IgD-negative memory B cell (primary cell): ENCODE data around the gene HKDC1. TPM values are rescaled to one million over a fixed set of nuclear protein-coding genes. Genes with fewer than 3 reads are reported as not detected.

Experiments used
- H3K27ac Mint-ChIP-seq, 3 donors: one replicate each; pipeline ENCODE4 v1.8.0; 2020 to 2022; ENCODE audit warnings: mild to moderate bottlenecking in 3 of 3, mixed read lengths in 3 of 3, moderate library complexity in 1 of 3
- H3K27me3 Mint-ChIP-seq: one replicate; pipeline ENCODE4 v1.8.0; 2021; ENCODE audit warnings: mixed read lengths
- H3K36me3 Mint-ChIP-seq: one replicate; pipeline ENCODE4 v1.8.0; 2020; ENCODE audit warnings: mild to moderate bottlenecking, mixed read lengths
- H3K4me1 Mint-ChIP-seq, 3 donors: one replicate each; pipeline ENCODE4 v1.8.0; 2020 to 2022; ENCODE audit warnings: mixed read lengths in 3 of 3, mild to moderate bottlenecking in 1 of 3
- H3K4me3 Mint-ChIP-seq, 4 donors: one replicate each; pipeline ENCODE4 v1.8.0; 2020 to 2022; ENCODE audit warnings: mild to moderate bottlenecking in 4 of 4, mixed read lengths in 4 of 4, moderate library complexity in 3 of 4
- H3K9me3 Mint-ChIP-seq, 3 donors: one replicate each; pipeline ENCODE4 v1.8.0; 2020 to 2021; ENCODE audit warnings: mixed read lengths in 3 of 3, mild to moderate bottlenecking in 1 of 3
- polyA plus RNA-seq: library from polyadenylated mRNA; unstranded; fragments of 300-500 nt; fragmentation: Illumina TruSeq; gene quantifications from one replicate; pipeline ENCODE4 v1.2.3, GENCODE V29; 2021

HKDC1 gene
- polyA plus RNA-seq, 1 donor from 2014 or later, result 0.43 TPM

GRCh38 chr10:69211104-69211503 is 9.0 kb upstream of the HKDC1 start:
- peaks cover 3% of the 10 kb centered on the region for H3K36me3 Mint-ChIP-seq
- peaks cover 2 to 9% (median 6%) of the 10 kb centered on the region in 3 donors for H3K4me1 Mint-ChIP-seq
- H3K27me3 Mint-ChIP-seq, result peaks cover 9% of the 10 kb centered on the region
- no peak overlapping the region for H3K4me3 Mint-ChIP-seq
- H3K9me3 Mint-ChIP-seq, result peaks cover 0 to 4% (median 0%) of the 10 kb centered on the region in 3 donors
- no peak overlapping the region for H3K27ac Mint-ChIP-seq

- H3K27me3 Mint-ChIP-seq, result peaks cover 10% of the 10 kb centered on the region
- H3K27ac Mint-ChIP-seq, result no peak overlapping the region
- H3K9me3 Mint-ChIP-seq, result peaks cover 0 to 4% (median 0%) of the 10 kb centered on the region in 3 donors
- H3K4me1 Mint-ChIP-seq, result peaks cover 2 to 9% (median 6%) of the 10 kb centered on the region in 3 donors
- peaks cover 4% of the 10 kb centered on the region for H3K36me3 Mint-ChIP-seq
- no peak overlapping the region for H3K4me3 Mint-ChIP-seq
These were observed 8.6 kb upstream of the HKDC1 start for GRCh38 chr10:69211524-69211923.

- H3K27ac Mint-ChIP-seq, result no peak overlapping the region
- H3K36me3 Mint-ChIP-seq, result peaks cover 1% of the 10 kb centered on the region
- peaks cover 13% of the 10 kb centered on the region for H3K27me3 Mint-ChIP-seq
- peaks cover 2 to 7% (median 6%) of the 10 kb centered on the region in 3 donors for H3K4me1 Mint-ChIP-seq
- peaks cover 0 to 4% (median 0%) of the 10 kb centered on the region in 3 donors for H3K9me3 Mint-ChIP-seq
- no peak overlapping the region for H3K4me3 Mint-ChIP-seq
These were observed 6.4 kb upstream of the HKDC1 start for GRCh38 chr10:69213591-69214311.

- peaks cover 1% of the 10 kb centered on the region for H3K36me3 Mint-ChIP-seq
- no peak overlapping the region for H3K4me3 Mint-ChIP-seq
- peaks cover 0 to 4% (median 0%) of the 10 kb centered on the region in 3 donors for H3K9me3 Mint-ChIP-seq
- H3K27me3 Mint-ChIP-seq, result peaks cover 13% of the 10 kb centered on the region
- peaks cover 0 to 6% (median 6%) of the 10 kb centered on the region in 3 donors for H3K4me1 Mint-ChIP-seq
- no peak overlapping the region for H3K27ac Mint-ChIP-seq
These were observed 5.4 kb upstream of the HKDC1 start for GRCh38 chr10:69214666-69215131.

GRCh38 chr10:69215405-69216171 is 4.5 kb upstream of the HKDC1 start:
- peaks cover 0 to 4% (median 0%) of the 10 kb centered on the region in 3 donors for H3K9me3 Mint-ChIP-seq
- peaks cover 0 to 9% (median 6%) of the 10 kb centered on the region in 3 donors for H3K4me1 Mint-ChIP-seq
- no peak overlapping the region for H3K27ac Mint-ChIP-seq
- peaks cover 13% of the 10 kb centered on the region for H3K27me3 Mint-ChIP-seq
- H3K4me3 Mint-ChIP-seq, result no peak overlapping the region
- H3K36me3 Mint-ChIP-seq, result peaks cover 1% of the 10 kb centered on the region

GRCh38 chr10:69216577-69217118 is 3.5 kb upstream of the HKDC1 start:
- Mint-ChIP-seq H3K4me3 (no peak overlapping the region), H3K4me1 (peaks cover 0 to 13% (median 6%) of the 10 kb centered on the region in 3 donors), H3K27ac (peak overlapping the region in 1 of 3 donors; percentile 19), H3K27me3 (peaks cover 13% of the 10 kb centered on the region), H3K36me3 (peaks cover 1% of the 10 kb centered on the region), H3K9me3 (peaks cover 0 to 4% (median 0%) of the 10 kb centered on the region in 3 donors)

GRCh38 chr10:69217119-69217754 is 2.9 kb upstream of the HKDC1 start:
- peaks cover 13% of the 10 kb centered on the region for H3K27me3 Mint-ChIP-seq
- peaks cover 2 to 16% (median 9%) of the 10 kb centered on the region in 3 donors for H3K4me1 Mint-ChIP-seq
- no peak overlapping the region for H3K4me3 Mint-ChIP-seq
- H3K9me3 Mint-ChIP-seq, result peaks cover 0 to 4% (median 0%) of the 10 kb centered on the region in 3 donors
- peak overlapping the region in 1 of 3 donors; percentile 19 for H3K27ac Mint-ChIP-seq
- peaks cover 1% of the 10 kb centered on the region for H3K36me3 Mint-ChIP-seq

GRCh38 chr10:69218831-69219230 is 1.3 kb upstream of the HKDC1 start:
- Mint-ChIP-seq H3K4me3 (no peak overlapping the region), H3K4me1 (peaks cover 10 to 26% (median 18%) of the 10 kb centered on the region in 3 donors), H3K9me3 (peaks cover 0 to 4% (median 0%) of the 10 kb centered on the region in 3 donors), H3K27ac (no peak overlapping the region), H3K36me3 (peaks cover 1% of the 10 kb centered on the region), H3K27me3 (peaks cover 13% of the 10 kb centered on the region)

GRCh38 chr10:69220507-69220906 is 375 bp downstream of the HKDC1 start:
- Mint-ChIP-seq H3K36me3 (peaks cover 1% of the 10 kb centered on the region), H3K27ac (peak overlapping the region in 2 of 3 donors; percentile 35 to 57), H3K27me3 (peaks cover 10% of the 10 kb centered on the region), H3K4me3 (no peak overlapping the region), H3K9me3 (no peaks in the 10 kb centered on the region), H3K4me1 (peaks cover 13 to 29% (median 20%) of the 10 kb centered on the region in 3 donors)

- Mint-ChIP-seq H3K4me1 (peaks cover 13 to 26% (median 19%) of the 10 kb centered on the region in 3 donors), H3K27ac (peak overlapping the region; percentile 45 to 85 (median 60)), H3K36me3 (no peaks in the 10 kb centered on the region), H3K27me3 (peaks cover 2% of the 10 kb centered on the region), H3K9me3 (no peaks in the 10 kb centered on the region), H3K4me3 (peak overlapping the region; percentile 19 to 89 (median 51))
These were observed 2.3 kb downstream of the HKDC1 start for GRCh38 chr10:69222157-69223027.

- Mint-ChIP-seq H3K4me1 (peaks cover 17 to 30% (median 22%) of the 10 kb centered on the region in 3 donors), H3K36me3 (no peaks in the 10 kb centered on the region), H3K27ac (peak overlapping the region; percentile 26 to 60 (median 45)), H3K27me3 (peaks cover 1% of the 10 kb centered on the region), H3K9me3 (no peaks in the 10 kb centered on the region), H3K4me3 (peak overlapping the region; percentile 6 to 89 (median 41))
These were observed 2.9 kb downstream of the HKDC1 start for GRCh38 chr10:69223028-69223342.

GRCh38 chr10:69224862-69225657 is 4.9 kb downstream of the HKDC1 start:
- no peaks in the 10 kb centered on the region for H3K9me3 Mint-ChIP-seq
- no peaks in the 10 kb centered on the region for H3K27me3 Mint-ChIP-seq
- no peaks in the 10 kb centered on the region for H3K36me3 Mint-ChIP-seq
- peak overlapping the region in 1 of 3 donors; percentile 50 for H3K27ac Mint-ChIP-seq
- H3K4me3 Mint-ChIP-seq, result peak overlapping the region in 3 of 4 donors; percentile 7 to 75 (median 69)
- peaks cover 29 to 46% (median 42%) of the 10 kb centered on the region in 3 donors for H3K4me1 Mint-ChIP-seq

GRCh38 chr10:69225681-69226080 is 5.5 kb downstream of the HKDC1 start:
- Mint-ChIP-seq H3K9me3 (no peaks in the 10 kb centered on the region), H3K4me1 (peaks cover 29 to 42% (median 42%) of the 10 kb centered on the region in 3 donors), H3K27ac (no peak overlapping the region), H3K4me3 (no peak overlapping the region), H3K27me3 (no peaks in the 10 kb centered on the region), H3K36me3 (no peaks in the 10 kb centered on the region)
